Endothelial cell of umbilical vein (primary cell): ENCODE measurements around the gene TRIM32. TPM values are rescaled to one million over a fixed set of nuclear protein-coding genes. Genes with fewer than 3 reads are reported as not detected.

ENCODE experiments used
- BruUV-seq: library from RNA; stranded (reverse); fragments of 400-500 nt; replicated peaks from 2 replicates; lab custom pipeline; 2021; lab: Mats Ljungman, UMichigan
- CTCF ChIA-PET: fragments of 300-600, 350-600 bp; sonication (Branson Sonifier 250); formaldehyde crosslinking; loops from one replicate; lab custom pipeline; 2021; ENCODE audit warnings: antibody characterized with exemption, inconsistent platforms; lab: Charles Lee
- POLR2A ChIA-PET: fragments of 300-600, 350-600 bp; sonication (Branson Sonifier 250); formaldehyde crosslinking; loops from one replicate; lab custom pipeline; 2021; ENCODE audit warnings: antibody characterized with exemption, inconsistent platforms; lab: Charles Lee
- DNase-seq: peaks from one replicate; pipeline ENCODE4 v3.0.0-alpha.2; 2011; ENCODE audit warnings: low read depth, low spot score
- FAIRE-seq: peaks from 2 replicates; lab custom pipeline; 2011; peaks lifted over from hg19 to GRCh38; lab: Jason Lieb, UNC
- H2AFZ ChIP-seq: 2 replicates; pipeline ENCODE4 v1.6.0; 2012; ENCODE audit warnings: low read depth, low read length, control low read depth, inconsistent platforms
- H3K27ac ChIP-seq: 2 replicates; pipeline ENCODE4 v1.5.1; 2011; ENCODE audit warnings: low read depth, mild to moderate bottlenecking, control low read depth, low read length, moderate library complexity; ENCODE audit not compliant: insufficient read depth
- H3K27me3 ChIP-seq, 2 experiments: 2 replicates each; pipeline versions ENCODE4 v1.6.0 to v1.6.1; 2011; ENCODE audit warnings: low read length in 2 of 2, mixed read lengths in 1 of 2; ENCODE audit not compliant: control insufficient read depth in 2 of 2, insufficient read depth in 2 of 2
- H3K36me3 ChIP-seq, 2 experiments: 2 replicates in 1 of 2; 3 replicates in 1 of 2; pipeline ENCODE4 v1.5.1; 2011; ENCODE audit warnings: low read length in 2 of 2, mild to moderate bottlenecking in 1 of 2, moderate library complexity in 1 of 2; ENCODE audit not compliant: control insufficient read depth in 2 of 2, insufficient read depth in 2 of 2; ENCODE audit errors: extremely low read depth in 1 of 2
- H3K4me1 ChIP-seq: 3 replicates; pipeline ENCODE4 v1.5.1; 2011; ENCODE audit warnings: mild to moderate bottlenecking, low read length; ENCODE audit not compliant: control insufficient read depth, insufficient read depth; ENCODE audit errors: extremely low read depth
- H3K4me2 ChIP-seq: 2 replicates; pipeline ENCODE4 v1.6.1; 2011; ENCODE audit warnings: low read length, control low read depth, mixed read lengths; ENCODE audit not compliant: insufficient read depth
- H3K4me3 ChIP-seq, 3 experiments: fragments of 200-600 bp in 1 of 3; sonication (generic), shearing (Covaris generic) in 1 of 3; replicated peaks in 1 of 3; 2 replicates each; pipeline ENCODE4 v1.5.1; 2011 to 2016; ENCODE audit warnings: control low read depth in 3 of 3, low read length in 3 of 3, mild to moderate bottlenecking in 2 of 3, inconsistent platforms in 1 of 3, low read depth in 1 of 3, moderate library complexity in 1 of 3; ENCODE audit not compliant: insufficient read depth in 1 of 3
- H3K79me2 ChIP-seq: 2 replicates; pipeline ENCODE4 v1.6.0; 2012; ENCODE audit warnings: low read length, inconsistent platforms; ENCODE audit not compliant: control insufficient read depth, insufficient read depth
- H3K9ac ChIP-seq: replicated peaks from 2 replicates; pipeline ENCODE3; 2011; ENCODE audit warnings: low read length, control low read depth; ENCODE audit not compliant: insufficient read depth; ENCODE audit errors: extremely low read depth
- H3K9me1 ChIP-seq: replicated peaks from 3 replicates; pipeline ENCODE4 v1.6.0; 2011; ENCODE audit warnings: mild to moderate bottlenecking, low read length; ENCODE audit not compliant: control insufficient read depth, insufficient read depth; ENCODE audit errors: extremely low read depth
- H3K9me3 ChIP-seq: replicated peaks from 2 replicates; pipeline ENCODE4 v1.5.1; 2012; ENCODE audit warnings: low read length, inconsistent platforms; ENCODE audit not compliant: control insufficient read depth, insufficient read depth
- H4K20me1 ChIP-seq: replicated peaks from 2 replicates; pipeline ENCODE3; 2011; ENCODE audit warnings: mild to moderate bottlenecking, low read length; ENCODE audit not compliant: control insufficient read depth, insufficient read depth; ENCODE audit errors: extremely low read depth
- EZH2 ChIP-seq: IDR thresholded peaks from 2 replicates; pipeline ENCODE4 v1.6.1; 2012; ENCODE audit warnings: borderline replicate concordance, low read depth, mild to moderate bottlenecking, moderate library complexity, low read length, inconsistent platforms; ENCODE audit not compliant: severe bottlenecking
- FOS ChIP-seq: IDR thresholded peaks from 2 replicates; pipeline ENCODE4 v1.6.1; 2011; ENCODE audit warnings: mild to moderate bottlenecking, low read length, moderate library complexity, borderline replicate concordance; ENCODE audit not compliant: insufficient read depth
- GATA2 ChIP-seq: IDR thresholded peaks from 2 replicates; pipeline ENCODE4 v1.7.0; 2011; ENCODE audit warnings: low read depth, mild to moderate bottlenecking, moderate library complexity, mixed read lengths, low read length; ENCODE audit not compliant: insufficient read length, insufficient read depth
- JUN ChIP-seq: IDR thresholded peaks from 2 replicates; pipeline ENCODE4 v1.6.1; 2011; ENCODE audit warnings: borderline replicate concordance, low read depth; ENCODE audit not compliant: insufficient read length, insufficient read depth
- MAX ChIP-seq: IDR thresholded peaks from 2 replicates; pipeline ENCODE4 v1.6.1; 2011; ENCODE audit not compliant: insufficient read depth, insufficient read length
- MYC ChIP-seq: IDR thresholded peaks from one replicate; pipeline ENCODE4 v1.6.1; 2011; ENCODE audit warnings: mild to moderate bottlenecking, low read depth, low read length
- POLR2A ChIP-seq: IDR thresholded peaks from 2 replicates; pipeline ENCODE4 v1.6.1; 2012; ENCODE audit warnings: low read depth, mild to moderate bottlenecking, control low read depth, low read length
- POLR2AphosphoS5 ChIP-seq: IDR thresholded peaks from 2 replicates; pipeline ENCODE4 v1.6.1; 2012; ENCODE audit warnings: low read depth, mild to moderate bottlenecking, control low read depth, low read length, moderate library complexity; ENCODE audit not compliant: insufficient read depth
- dilution Hi-C: fragments of 300-500 bp; cut with MboI; formaldehyde crosslinking; loops from one replicate; pipeline ENCODE4 v1.15.0; 2019; ENCODE audit warnings: low sequenced_read_pairs; ENCODE audit not compliant: extremely low pct_ligation_motif_present
- intact Hi-C: fragments of 100-400 bp; cut with micrococcal nuclease; formaldehyde crosslinking; loops from one replicate; pipeline ENCODE4 v1.10.0; 2022
- polyA plus RNA-seq, 4 experiments: library from polyadenylated mRNA; depleted of rRNA in 3 of 4; stranded (reverse) in 3 of 4; unstranded in 1 of 4; fragments of >200 nt; gene quantifications; 2 replicates each; pipeline versions ENCODE4 v1.2.1 to v1.2.3, GENCODE V29; 2011 to 2012; ENCODE audit warnings: missing spikeins in 1 of 4
- total RNA-seq: library from RNA; stranded (reverse); gene quantifications from 2 replicates; pipeline ENCODE4 v1.2.3, GENCODE V29; 2021
- TF ChIP-seq, protein P1 (sequence below), 2 donors: IDR thresholded peaks; 1 replicate in 1 of 2; 2 replicates in 1 of 2; pipeline ENCODE4 v1.5.1; 2011; ENCODE audit warnings: low read length in 2 of 2, mild to moderate bottlenecking in 2 of 2, moderate library complexity in 2 of 2, control low read depth in 1 of 2, inconsistent platforms in 1 of 2, low read depth in 1 of 2; ENCODE audit not compliant: insufficient read depth in 1 of 2; ENCODE audit errors: extremely low read depth in 1 of 2

Gene TRIM32
- total and polyA plus RNA-seq, 2 donors (not counting 3 experiments of a cell fraction or from before 2014, with no cell fraction given) = 10.8 to 18.4 TPM

DNA sequence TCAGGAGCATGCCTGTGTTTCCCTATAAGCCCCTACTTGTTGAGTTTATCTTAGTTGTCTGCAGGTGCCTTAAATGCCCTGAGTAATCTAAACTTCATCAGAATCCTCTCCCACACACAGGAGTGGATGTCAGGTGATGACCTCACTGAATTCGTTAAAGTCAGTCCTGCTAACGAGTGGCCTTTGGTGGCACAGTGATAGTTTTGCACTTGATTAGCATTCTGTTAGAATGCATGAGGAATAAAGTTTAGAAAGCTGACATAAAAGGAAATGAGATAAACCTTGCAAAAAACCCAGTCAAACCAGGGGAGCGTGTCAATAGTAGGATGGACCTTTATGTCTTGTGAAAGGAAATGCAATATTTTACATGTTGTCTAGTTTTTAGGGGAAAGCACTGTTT, 4.5 kb downstream of the TRIM32 start:
- peaks cover 64% of the 10 kb centered on the region for H3K79me2 ChIP-seq
- dilution Hi-C loops = no loop called here
- peaks cover 2% of the 10 kb centered on the region for H4K20me1 ChIP-seq
- intact Hi-C loops = no loop called here
- POLR2A ChIA-PET = no interaction called here
- no peaks in the 10 kb centered on the region for H3K36me3 ChIP-seq
- H3K9me1 ChIP-seq = peaks cover 4% of the 10 kb centered on the region
- no peak for FAIRE-seq
- CTCF ChIA-PET = interaction anchor here (1.7 kb wide), 1 partner anchor 45 kb away, joined by 5 read pairs; no protein-coding TSS in a partner anchor
- DNase-seq = no peak
- no peak overlapping the region for H3K27ac ChIP-seq
- H3K9ac ChIP-seq = no peak overlapping the region
- TF ChIP-seq, protein P1, sequence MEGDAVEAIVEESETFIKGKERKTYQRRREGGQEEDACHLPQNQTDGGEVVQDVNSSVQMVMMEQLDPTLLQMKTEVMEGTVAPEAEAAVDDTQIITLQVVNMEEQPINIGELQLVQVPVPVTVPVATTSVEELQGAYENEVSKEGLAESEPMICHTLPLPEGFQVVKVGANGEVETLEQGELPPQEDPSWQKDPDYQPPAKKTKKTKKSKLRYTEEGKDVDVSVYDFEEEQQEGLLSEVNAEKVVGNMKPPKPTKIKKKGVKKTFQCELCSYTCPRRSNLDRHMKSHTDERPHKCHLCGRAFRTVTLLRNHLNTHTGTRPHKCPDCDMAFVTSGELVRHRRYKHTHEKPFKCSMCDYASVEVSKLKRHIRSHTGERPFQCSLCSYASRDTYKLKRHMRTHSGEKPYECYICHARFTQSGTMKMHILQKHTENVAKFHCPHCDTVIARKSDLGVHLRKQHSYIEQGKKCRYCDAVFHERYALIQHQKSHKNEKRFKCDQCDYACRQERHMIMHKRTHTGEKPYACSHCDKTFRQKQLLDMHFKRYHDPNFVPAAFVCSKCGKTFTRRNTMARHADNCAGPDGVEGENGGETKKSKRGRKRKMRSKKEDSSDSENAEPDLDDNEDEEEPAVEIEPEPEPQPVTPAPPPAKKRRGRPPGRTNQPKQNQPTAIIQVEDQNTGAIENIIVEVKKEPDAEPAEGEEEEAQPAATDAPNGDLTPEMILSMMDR (IDR thresholded peaks at IDR 0.05; ENCODE audit: extremely low read depth in 1 of 2, insufficient read depth in 1 of 2, low read depth in 1 of 2, low read length in 2 of 2) = no peak
- TF ChIP-seq JUN (no peak), FOS (no peak), POLR2A (no peak), POLR2AphosphoS5 (no peak)
- no TSS peak for BruUV-seq
- H3K4me2 ChIP-seq = no peak overlapping the region
- H3K9me3 ChIP-seq = no peaks in the 10 kb centered on the region
- H2AFZ ChIP-seq = no peak overlapping the region
- no peak overlapping the region for H3K4me3 ChIP-seq
- no peaks in the 10 kb centered on the region for H3K27me3 ChIP-seq
- H3K4me1 ChIP-seq = peaks cover 11% of the 10 kb centered on the region

DNA sequence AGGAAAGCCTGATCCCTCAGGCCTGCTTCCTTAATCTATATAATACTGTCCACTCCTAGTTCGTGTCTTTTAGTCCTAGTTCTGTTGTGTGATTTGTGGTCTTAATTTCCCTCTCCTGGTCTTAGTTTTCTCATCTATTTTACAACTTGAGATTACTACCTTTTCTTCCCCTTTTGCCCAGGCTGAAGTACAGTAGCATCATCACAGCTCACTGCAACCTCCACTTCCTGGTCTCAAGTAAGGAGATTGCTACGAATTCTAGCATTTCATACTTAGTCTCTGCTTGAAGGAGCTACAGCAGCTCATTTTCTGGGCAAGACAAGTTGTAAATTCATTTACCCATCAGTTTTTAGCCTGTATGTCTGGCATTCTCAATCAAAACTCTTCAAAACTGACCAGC, 5.5 kb downstream of the TRIM32 start:
- DNase-seq (no peak), FAIRE-seq (no peak)
- dilution Hi-C loops = no loop called here
- no peak overlapping the region for H3K4me3 ChIP-seq
- peaks cover 0 to 1% of the 10 kb centered on the region in 2 experiments for H3K36me3 ChIP-seq
- H4K20me1 ChIP-seq = peaks cover 2% of the 10 kb centered on the region
- no peaks in the 10 kb centered on the region for H3K9me3 ChIP-seq
- H3K4me1 ChIP-seq = peaks cover 8% of the 10 kb centered on the region
- H2AFZ ChIP-seq = no peak overlapping the region
- POLR2A ChIA-PET = no interaction called here
- peaks cover 4% of the 10 kb centered on the region for H3K9me1 ChIP-seq
- TF ChIP-seq FOS (no peak), GATA2 (no peak), POLR2AphosphoS5 (no peak), POLR2A (no peak), JUN (no peak), MAX (no peak), EZH2 (no peak), MYC (no peak)
- TF ChIP-seq, protein P1 (IDR thresholded peaks at IDR 0.05; ENCODE audit: extremely low read depth in 1 of 2, insufficient read depth in 1 of 2, low read depth in 1 of 2, low read length in 2 of 2) = no peak
- CTCF ChIA-PET = interaction anchor here (2.0 kb wide), 1 partner anchor 16 kb away, joined by 5 read pairs; no protein-coding TSS in a partner anchor
- no peaks in the 10 kb centered on the region for H3K27me3 ChIP-seq
- H3K4me2 ChIP-seq = no peak overlapping the region
- no peak overlapping the region for H3K27ac ChIP-seq
- H3K9ac ChIP-seq = no peak overlapping the region
- peaks cover 62% of the 10 kb centered on the region for H3K79me2 ChIP-seq
- no TSS peak for BruUV-seq
- intact Hi-C loops = no loop called here
